KMS-11 (cell line): ENCODE measurements around the gene PIGU.

Experiments
- H2AFZ ChIP-seq: fragments of 200-600 bp; sonication (generic); 2 replicates; pipeline ENCODE4 v1.6.1; 2016; ENCODE audit warnings: antibody characterized with exemption, mixed run types, low read depth
- H3K27ac ChIP-seq: fragments of 200-600 bp; sonication (generic); 2 replicates; pipeline ENCODE4 v1.6.1; 2016; ENCODE audit warnings: mild to moderate bottlenecking, mixed run types
- H3K27me3 ChIP-seq: fragments of 200-600 bp; sonication (generic); 2 replicates; pipeline ENCODE4 v1.6.1; 2017; ENCODE audit warnings: mild to moderate bottlenecking, low read depth, mixed run types, moderate library complexity; ENCODE audit not compliant: insufficient read depth
- H3K36me3 ChIP-seq: fragments of 200-600 bp; sonication (generic); 2 replicates; pipeline ENCODE4 v1.6.1; 2017; ENCODE audit warnings: mild to moderate bottlenecking, mixed run types; ENCODE audit not compliant: insufficient read depth
- H3K4me1 ChIP-seq: fragments of 200-600 bp; sonication (generic); 2 replicates; pipeline ENCODE4 v1.6.1; 2016; ENCODE audit warnings: mild to moderate bottlenecking, low read depth, mixed run types; ENCODE audit not compliant: poor library complexity, severe bottlenecking
- H3K4me2 ChIP-seq: fragments of 200-600 bp; sonication (generic); 2 replicates; pipeline ENCODE4 v1.7.0; 2016; ENCODE audit warnings: mild to moderate bottlenecking, mixed run types
- H3K4me3 ChIP-seq: fragments of 200-600 bp; sonication (generic); IDR thresholded peaks from 2 replicates; pipeline ENCODE4 v1.6.1; 2017; ENCODE audit warnings: low read depth, low read length, mixed read lengths; ENCODE audit not compliant: insufficient read depth
- H3K79me2 ChIP-seq: fragments of 200-600 bp; sonication (generic); 2 replicates; pipeline ENCODE4 v1.6.1; 2016; ENCODE audit warnings: low read depth, mixed run types; ENCODE audit not compliant: insufficient read depth
- H3K9ac ChIP-seq: fragments of 200-600 bp; sonication (generic); 2 replicates; pipeline ENCODE4 v1.6.1; 2016; ENCODE audit warnings: mild to moderate bottlenecking, mixed run types
- H4K20me1 ChIP-seq: fragments of 200-600 bp; sonication (generic); 2 replicates; pipeline ENCODE4 v1.6.1; 2016; ENCODE audit warnings: mild to moderate bottlenecking, mixed run types; ENCODE audit not compliant: insufficient read depth
- CTCF ChIP-seq: fragments of 200-600 bp; sonication (generic); conservative IDR thresholded peaks from 2 replicates; pipeline ENCODE4 v1.6.1; 2017; ENCODE audit warnings: low read depth, mild to moderate bottlenecking, antibody characterized with exemption, low read length, moderate library complexity, mixed read lengths

Gene PIGU

GRCh38 chr20:34706912-34707784, 30.3 kb upstream of the PIGU start:
- Histone ChIP-seq H3K36me3 (no peaks in the 10 kb centered on the region), H3K4me1 (peaks cover 35% of the 10 kb centered on the region), H2AFZ (no peak overlapping the region), H3K27me3 (no peaks in the 10 kb centered on the region), H3K27ac (no peak overlapping the region), H3K9ac (no peak overlapping the region), H4K20me1 (no peaks in the 10 kb centered on the region), H3K4me3 (no peak overlapping the region), H3K79me2 (no peaks in the 10 kb centered on the region), H3K4me2 (no peak overlapping the region)
- no peak for TF ChIP-seq CTCF

- H3K79me2 ChIP-seq: no peaks in the 10 kb centered on the region
- no peak overlapping the region for H3K4me3 ChIP-seq
- TF ChIP-seq CTCF: no peak
- peaks cover 35% of the 10 kb centered on the region for H3K4me1 ChIP-seq
- no peak overlapping the region for H3K27ac ChIP-seq
- H3K27me3 ChIP-seq: no peaks in the 10 kb centered on the region
- H3K36me3 ChIP-seq: no peaks in the 10 kb centered on the region
- no peak overlapping the region for H3K9ac ChIP-seq
- no peak overlapping the region for H2AFZ ChIP-seq
- no peaks in the 10 kb centered on the region for H4K20me1 ChIP-seq
- no peak overlapping the region for H3K4me2 ChIP-seq
These were observed 29.5 kb upstream of the PIGU start for GRCh38 chr20:34706302-34706875.

- H3K9ac ChIP-seq: no peak overlapping the region; the same call in 1 of the 2 replicates
- H2AFZ ChIP-seq: peak overlapping the region; percentile 99
- H3K27ac ChIP-seq: no peak overlapping the region
These were observed 28.8 kb upstream of the PIGU start for GRCh38 chr20:34705397-34706301.

More at GRCh38 chr20:34705397-34706301, 28.8 kb upstream of the PIGU start:
- Histone ChIP-seq H3K27me3 (no peaks in the 10 kb centered on the region), H3K36me3 (no peaks in the 10 kb centered on the region), H3K4me2 (peak overlapping the region; percentile 92; the same call in 1 of the 2 replicates), H3K4me3 (no peak overlapping the region), H3K4me1 (peaks cover 34% of the 10 kb centered on the region), H4K20me1 (no peaks in the 10 kb centered on the region), H3K79me2 (no peaks in the 10 kb centered on the region)
- 0 out of 2 replicates have a peak, but pooled peaks have one; percentile 7 for TF ChIP-seq CTCF
